GM21360 (cell line): Measurements from ENCODE around the gene DCHS1.

Experiments
- ATAC-seq: cut with Tn5 transposase; IDR thresholded peaks from one replicate; pipeline ENCODE4 v1.9.1; 2021; ENCODE audit warnings: mild to moderate bottlenecking, moderate library complexity; ENCODE audit not compliant: unreplicated experiment

The DCHS1 gene

GRCh38 chr11:6613496-6613895 is 42.1 kb downstream of the DCHS1 start:
- no peak for ATAC-seq

GRCh38 chr11:6612213-6613041 is 43.2 kb downstream of the DCHS1 start, which contains the start of gene TAF10:
Gene TAF10, minus strand, starts transcription at chr11:6612216. Its CDS starts 27 bp downstream, at chr11:6612189.
- peak; percentile 85 for ATAC-seq

GRCh38 chr11:6611963-6612212 is 43.7 kb downstream of the DCHS1 start:
- no peak for ATAC-seq

- peak; percentile 11 for ATAC-seq
Measured at GRCh38 chr11:6611092-6611962, 44.3 kb downstream of the DCHS1 start.

GRCh38 chr11:6610591-6610990 is 45.0 kb downstream of the DCHS1 start:
- ATAC-seq, result no peak

GRCh38 chr11:6609502-6610015 is 46.0 kb downstream of the DCHS1 start:
- no peak for ATAC-seq

- no peak for ATAC-seq
Measured at GRCh38 chr11:6608726-6609501, 46.7 kb downstream of the DCHS1 start.

GRCh38 chr11:6608011-6608410 is 47.6 kb downstream of the DCHS1 start:
- ATAC-seq, result no peak

GRCh38 chr11:6607190-6607795 is 48.3 kb downstream of the DCHS1 start:
- ATAC-seq, result no peak

GRCh38 chr11:6606471-6607189 is 49.0 kb downstream of the DCHS1 start:
- ATAC-seq, result peak; percentile 35

- ATAC-seq, result no peak
Measured at GRCh38 chr11:6604790-6605189, 50.8 kb downstream of the DCHS1 start.

- peak; percentile 40 for ATAC-seq
Measured at GRCh38 chr11:6604081-6604626, 51.5 kb downstream of the DCHS1 start.

- peak; percentile 70 for ATAC-seq
Measured at GRCh38 chr11:6603287-6604080, 52.1 kb downstream of the DCHS1 start, which contains the start of the genes ILK and RRP8. Gene ILK, plus strand, starts transcription at chr11:6603774. Its CDS starts 498 bp downstream, at chr11:6604272. Gene RRP8, minus strand, starts transcription at chr11:6603616. Its CDS starts 114 bp downstream, at chr11:6603502.

GRCh38 chr11:6602096-6602940 is 53.3 kb downstream of the DCHS1 start:
- ATAC-seq, result no peak

GRCh38 chr11:6601041-6601461 is 54.6 kb downstream of the DCHS1 start:
- no peak for ATAC-seq

GRCh38 chr11:6599881-6600390 is 55.7 kb downstream of the DCHS1 start:
- no peak for ATAC-seq

- ATAC-seq, result no peak
Measured at GRCh38 chr11:6599449-6599848, 56.2 kb downstream of the DCHS1 start.

- no peak for ATAC-seq
Measured at GRCh38 chr11:6598555-6598954, 57.1 kb downstream of the DCHS1 start.
